NOMO-1 (cell line): ENCODE data around the gene TAOK3.

Experiments
- DNase-seq, 2 experiments: peaks; one replicate each; lab custom pipeline; 2025; ENCODE audit not compliant: unreplicated experiment in 2 of 2; lab: John Stamatoyannopoulos, UW

The TAOK3 gene

DNA sequence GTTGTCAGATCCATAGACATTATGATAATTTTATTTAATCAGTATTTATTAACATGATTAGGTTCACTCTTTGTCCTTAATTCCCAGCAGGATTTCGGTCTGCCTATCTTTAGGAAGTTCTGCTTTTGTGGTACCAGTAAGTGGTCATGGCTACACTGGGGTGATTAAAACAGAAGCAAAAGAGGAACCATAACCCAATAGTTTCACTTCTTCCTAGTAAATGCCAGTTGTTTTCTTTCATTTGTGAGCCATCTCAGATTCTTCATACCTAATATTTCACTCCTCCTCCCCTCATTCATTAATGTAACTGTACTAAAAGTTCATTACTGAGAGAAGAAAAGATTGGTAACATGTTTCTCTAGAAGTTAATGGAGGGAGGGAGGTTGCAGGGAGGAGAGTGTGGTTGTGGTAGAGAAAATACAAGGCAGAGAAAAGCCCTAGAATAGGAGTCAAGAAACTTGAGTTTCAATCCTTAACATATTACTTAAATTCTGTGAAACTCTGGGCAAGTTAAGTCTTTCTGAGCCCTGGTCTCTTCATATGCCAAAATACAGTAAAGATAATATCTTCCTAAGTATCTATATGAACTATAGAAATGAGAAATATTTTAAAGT lies 135.5 kb downstream of the TAOK3 start:
- peak; percentile 67 to 96 for DNase-seq

DNA sequence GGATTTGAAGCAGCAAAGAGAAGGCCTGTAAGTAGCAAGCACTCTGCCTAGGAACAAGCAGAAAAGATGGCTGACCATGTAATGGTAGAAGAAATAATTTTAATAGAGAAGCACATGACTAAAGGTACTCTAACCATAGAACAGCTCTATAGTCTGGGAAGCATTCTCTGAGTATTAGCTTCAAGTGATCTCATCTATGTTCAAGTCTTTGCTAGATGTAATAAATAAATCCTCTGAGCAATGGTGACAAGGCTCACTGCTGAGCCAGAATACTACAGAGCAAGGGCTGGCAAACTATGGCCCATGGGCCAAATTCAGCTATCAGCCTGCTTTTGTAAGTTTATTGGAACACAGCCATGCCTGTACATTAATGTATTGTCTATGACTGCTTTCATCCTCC lies 152.0 kb downstream of the TAOK3 start:
- DNase-seq: no peak

DNA sequence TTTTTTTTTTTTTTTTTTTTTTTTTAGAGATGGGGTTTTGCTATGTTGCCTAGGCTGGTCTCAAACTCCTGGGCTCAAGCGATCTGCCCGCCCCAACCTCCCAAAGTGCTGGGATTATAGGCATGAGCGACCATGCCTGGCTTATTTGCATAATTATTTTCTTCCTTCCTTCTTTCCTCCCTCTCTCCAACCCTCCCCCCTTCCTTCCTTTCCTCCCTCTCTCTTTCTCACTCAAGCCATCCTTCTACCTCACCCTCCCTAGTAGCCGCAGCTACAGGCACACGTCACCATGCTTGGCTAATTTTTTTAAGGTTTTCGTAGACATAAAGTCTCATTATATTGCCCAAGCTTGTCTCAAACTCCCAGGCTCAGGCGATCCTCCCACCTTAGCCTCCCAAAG lies 152.9 kb downstream of the TAOK3 start:
- DNase-seq: no peak

DNA sequence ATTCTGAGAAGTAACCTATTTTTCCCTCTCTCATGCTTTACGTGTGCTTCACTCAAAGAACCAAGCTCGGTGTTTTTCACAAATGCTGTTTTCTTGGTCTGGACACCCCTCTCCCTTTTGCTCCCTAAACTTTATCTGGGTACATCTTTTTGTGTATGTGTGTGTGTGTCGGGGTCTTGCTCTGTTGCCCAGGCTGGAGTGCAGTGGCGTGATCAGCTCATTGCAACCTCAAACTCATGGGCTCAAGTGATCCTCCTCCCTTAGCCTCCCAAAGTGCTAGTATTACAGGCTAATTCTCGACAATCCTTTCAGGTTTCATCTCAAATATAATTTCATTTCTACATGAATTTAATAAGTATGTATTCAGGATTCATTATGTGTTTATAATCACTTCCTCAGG lies 153.6 kb downstream of the TAOK3 start:
- DNase-seq: no peak

DNA sequence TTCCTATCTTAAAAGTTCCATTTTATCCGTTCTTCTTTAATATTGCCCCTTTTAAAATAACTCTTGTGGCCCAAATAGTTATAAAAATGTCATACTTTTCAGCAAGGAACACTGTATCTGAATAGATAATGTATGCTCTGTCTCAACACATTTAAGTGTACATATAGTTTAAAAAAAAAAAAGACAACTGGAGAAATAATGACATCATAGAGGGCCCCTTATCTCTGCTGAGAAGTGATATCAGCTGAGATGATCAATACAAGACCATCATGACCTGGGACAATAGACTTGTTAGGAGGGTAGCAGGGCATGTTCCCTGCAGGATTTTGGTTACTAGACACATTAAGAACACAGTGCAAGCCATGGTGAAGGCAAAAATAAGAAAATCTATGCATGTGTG lies 159.3 kb downstream of the TAOK3 start:
- DNase-seq: no peak

DNA sequence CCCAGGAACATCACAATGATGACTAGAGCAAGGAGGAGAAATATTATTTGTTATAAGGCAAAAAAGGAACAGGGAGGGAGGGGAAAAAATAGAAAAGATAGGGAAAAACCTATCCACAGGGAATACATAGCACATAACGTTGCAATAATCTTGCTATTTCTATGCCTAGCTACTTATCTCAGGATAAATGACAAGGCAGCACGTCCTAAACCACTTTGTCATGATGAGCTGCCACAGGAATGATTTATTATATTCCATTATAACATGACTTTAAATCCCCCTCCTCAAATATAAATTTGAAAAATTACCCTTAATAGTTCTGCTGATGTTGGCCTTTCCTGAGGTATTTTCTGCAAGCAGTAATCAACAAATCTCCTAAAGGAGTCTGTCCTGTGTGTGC lies 160.1 kb downstream of the TAOK3 start:
- no peak for DNase-seq

DNA sequence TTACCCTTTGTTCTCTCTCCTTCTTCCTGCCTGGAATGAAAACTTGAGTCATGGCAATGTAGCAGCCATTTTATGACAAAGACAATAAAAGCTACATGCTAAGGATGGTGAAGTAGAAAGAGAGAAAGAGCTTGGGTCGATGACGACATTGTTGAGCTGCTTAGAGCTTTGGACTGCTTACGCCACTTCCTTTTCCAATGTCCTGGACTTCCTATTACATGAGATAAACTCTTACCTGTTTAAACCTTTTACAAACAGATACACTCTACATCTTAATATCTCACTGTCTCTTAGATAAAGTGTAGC lies 166.6 kb downstream of the TAOK3 start:
- DNase-seq: peak in 1 of 2 experiments; percentile 9

DNA sequence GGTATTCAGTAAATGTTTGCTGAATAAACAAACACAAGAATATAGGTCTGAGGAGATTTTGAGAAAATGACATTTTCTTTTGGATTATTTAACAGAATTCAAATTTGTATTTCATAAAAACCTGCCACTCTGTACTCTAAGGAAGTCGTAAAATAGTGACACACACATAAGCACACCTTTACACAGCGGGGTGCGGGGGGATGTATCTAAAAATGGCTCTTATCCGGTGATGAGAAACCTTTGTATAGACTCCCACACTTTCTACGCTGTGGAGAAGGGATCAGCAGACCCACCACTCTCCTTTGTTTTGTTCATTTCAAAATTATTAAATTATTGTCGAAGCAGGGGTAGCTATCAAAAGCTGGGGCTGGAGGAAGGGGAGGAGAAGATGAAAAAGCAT lies 178.7 kb downstream of the TAOK3 start:
- no peak for DNase-seq

DNA sequence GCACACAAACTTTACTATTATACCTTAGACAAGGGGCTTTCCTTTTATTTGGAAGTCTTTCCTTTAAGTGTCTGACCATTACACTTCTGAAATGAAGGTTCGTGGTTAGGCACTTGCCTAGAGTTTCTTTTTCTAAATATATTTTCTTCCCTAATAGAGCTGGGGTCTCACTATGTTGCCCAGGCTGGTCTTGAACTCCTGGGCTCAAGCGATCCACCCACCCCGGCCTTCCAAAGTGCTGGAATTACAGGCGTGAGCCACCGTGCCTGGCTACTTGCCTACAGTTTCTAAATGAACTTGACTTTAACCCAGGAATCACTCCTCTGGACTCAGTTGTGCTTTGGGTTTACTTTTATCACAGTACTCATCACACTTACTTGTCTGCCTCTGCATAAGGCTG lies 179.2 kb downstream of the TAOK3 start:
- DNase-seq: no peak

DNA sequence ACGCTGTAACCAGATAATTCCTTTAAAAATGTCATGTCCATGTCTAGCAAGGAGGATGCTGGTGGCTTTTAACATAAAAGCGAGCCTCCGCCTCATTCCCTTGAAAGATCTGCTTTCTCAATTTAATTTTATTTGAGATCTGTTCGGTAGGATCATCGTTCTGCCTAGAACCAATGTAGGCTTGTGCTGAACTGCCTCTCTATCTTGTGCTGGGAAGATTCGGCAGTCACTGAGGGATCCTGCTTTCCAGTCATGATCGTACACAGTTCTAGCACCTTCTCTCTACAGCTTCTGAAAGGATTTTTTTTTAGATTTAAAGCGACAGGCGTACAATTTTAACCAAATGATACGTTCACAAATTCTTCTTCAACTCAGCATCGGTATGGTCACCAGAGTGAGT lies 182.4 kb downstream of the TAOK3 start:
- DNase-seq: no peak

DNA sequence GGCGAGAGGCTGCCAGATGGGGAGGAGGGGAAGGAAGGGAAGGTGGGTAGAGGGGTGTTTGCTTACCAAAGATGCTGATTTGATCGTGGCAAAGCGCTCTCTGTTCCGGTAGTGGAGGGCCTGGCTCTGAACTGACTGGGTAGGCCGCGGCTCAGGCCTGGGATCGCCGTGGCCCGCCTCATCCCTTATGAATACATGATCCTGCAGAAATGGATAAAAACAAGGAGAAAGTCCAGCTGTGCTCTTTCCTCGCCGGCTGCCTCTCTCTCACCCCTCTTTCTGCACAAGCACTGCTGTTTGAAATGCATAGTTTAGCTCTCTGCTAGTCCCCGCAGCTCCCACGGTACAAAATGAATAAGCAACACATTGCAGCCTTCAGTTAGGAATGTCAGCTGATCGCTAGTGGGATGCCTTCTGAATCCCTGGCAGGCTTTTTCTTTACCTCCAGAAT lies 182.9 kb downstream of the TAOK3 start:
- no peak for DNase-seq

DNA sequence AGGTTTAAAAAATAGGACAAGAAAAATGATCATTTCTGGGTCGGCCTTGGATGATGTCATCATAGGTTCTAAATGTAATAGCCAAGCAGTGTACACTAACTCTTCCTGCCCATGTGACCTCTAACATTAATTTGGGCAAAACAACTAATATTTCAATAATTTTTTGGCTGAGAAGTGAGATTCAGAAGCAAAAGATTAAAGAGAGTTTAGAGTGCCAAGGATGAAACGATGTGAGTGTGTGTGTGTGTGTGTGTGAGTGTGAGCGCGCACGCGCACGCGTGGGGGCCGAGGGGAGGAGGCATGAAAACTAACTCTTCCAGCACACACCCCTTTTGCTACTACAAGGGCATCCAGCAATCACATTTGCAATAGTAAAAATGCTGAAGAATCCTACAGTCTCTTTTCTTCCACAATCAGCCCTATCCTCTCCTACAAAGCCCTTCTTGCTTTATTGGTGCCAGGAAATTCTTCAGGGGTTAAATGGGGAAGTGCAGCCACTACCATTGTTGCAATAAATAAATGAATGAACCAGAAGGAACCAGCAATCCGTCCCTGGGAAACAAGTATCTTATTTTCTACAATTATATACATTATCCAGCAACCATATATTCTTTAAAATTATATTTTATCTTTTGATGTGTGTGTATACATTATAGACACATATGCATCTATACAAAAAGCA lies 183.9 kb downstream of the TAOK3 start:
- no peak for DNase-seq

DNA sequence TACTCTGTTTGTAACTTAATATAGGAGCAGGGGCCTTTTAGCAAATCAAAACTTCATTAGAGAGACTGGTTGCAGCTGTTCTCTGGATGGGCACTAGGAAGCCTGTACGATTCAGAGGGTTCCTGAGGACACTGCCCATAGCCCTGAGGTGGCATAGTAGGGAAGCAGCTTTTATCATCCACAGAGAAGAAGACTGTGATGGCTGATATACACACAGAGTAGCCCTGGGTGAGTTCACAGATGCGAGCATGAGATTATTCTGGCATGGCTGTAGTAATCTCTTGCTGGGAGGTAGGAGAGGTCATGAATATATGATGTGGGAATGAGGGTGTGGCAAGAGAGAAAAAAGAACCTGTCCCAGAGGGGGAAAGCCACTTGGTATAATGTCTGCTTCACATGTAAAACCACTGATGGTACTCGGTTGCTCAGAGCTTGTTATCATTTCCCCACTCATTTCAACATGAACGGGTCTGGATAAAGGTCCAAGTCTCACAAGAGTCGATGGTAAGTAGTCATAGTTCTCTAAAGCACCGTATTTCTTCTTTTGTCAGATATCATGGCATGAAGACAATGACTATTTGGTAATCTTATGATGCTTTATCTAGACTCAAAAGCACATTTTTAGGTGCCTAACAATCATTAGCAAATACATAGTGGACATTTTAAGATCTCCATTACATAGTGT lies 184.8 kb downstream of the TAOK3 start:
- no peak for DNase-seq

DNA sequence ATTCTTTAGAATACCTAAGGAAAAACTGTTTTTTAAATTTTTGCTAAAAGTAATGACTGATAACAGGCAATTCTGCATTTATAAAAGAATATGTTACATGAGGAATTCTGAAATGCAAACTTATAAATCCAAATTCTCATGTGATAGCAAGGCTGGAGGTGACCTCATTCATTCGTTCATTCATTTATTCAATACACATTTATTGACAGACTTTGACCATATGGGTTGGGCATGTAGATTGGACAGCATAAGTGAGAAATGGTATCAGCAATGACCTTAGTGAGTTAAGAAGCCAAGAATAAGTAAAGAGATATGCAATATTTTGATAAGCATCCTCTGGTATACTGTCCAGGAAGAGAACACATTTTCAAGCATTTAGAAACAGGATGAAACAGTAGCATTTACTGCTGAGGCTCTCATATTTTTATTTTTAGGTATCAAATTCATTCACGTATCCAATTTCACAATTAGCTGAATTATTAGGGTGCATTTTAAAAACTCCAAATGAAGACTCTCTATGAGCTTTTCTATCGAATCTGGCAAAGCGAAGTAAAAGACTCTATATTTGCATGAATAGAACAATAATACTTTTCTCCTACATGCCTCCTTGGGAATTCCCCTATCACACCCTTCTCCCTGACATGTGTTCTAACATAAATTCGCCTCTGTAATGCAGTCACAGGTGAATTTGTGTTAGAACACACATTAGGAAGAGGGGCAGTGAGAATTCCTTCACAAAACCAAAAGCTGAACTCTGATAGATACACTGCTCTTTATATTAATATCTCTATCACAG lies 186.9 kb downstream of the TAOK3 start:
- no peak for DNase-seq

DNA sequence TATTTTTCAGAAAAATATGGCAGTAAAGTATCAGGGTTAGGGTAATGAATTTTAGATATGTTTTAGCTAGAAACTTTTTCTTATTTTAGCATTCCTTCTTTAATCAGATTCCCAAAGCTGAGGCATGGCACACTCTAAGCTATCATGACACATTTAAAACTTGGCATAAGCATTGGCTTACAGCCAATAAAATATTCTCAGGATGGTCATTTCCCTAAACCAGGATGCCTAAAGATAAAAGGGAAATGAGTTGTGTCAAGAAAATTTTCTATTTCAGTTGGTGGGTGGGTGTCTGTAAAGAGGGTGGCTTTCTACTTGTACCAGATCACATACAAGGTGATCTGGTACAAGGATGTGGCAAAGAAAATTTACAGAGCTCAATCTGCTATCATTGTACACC lies 189.0 kb downstream of the TAOK3 start:
- no peak for DNase-seq

DNA sequence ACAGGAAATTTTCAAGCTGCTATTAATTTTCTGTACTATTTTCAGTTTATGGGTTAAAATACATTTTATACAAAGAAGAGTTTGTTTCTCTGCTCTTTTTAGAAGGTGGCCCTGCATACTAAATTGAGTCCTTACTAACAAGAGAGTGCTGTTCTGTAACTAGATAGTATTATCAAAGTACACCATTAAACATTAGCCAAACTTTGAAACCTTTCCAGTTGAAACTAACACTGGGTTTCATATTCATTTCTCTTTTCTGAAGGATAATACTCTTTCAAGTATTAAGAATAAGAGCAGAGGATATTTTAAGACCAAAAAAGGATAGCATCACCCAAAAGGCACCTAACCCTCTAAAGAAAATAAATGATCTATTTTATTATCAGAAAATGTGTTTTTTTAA lies 189.6 kb downstream of the TAOK3 start:
- DNase-seq: no peak

DNA sequence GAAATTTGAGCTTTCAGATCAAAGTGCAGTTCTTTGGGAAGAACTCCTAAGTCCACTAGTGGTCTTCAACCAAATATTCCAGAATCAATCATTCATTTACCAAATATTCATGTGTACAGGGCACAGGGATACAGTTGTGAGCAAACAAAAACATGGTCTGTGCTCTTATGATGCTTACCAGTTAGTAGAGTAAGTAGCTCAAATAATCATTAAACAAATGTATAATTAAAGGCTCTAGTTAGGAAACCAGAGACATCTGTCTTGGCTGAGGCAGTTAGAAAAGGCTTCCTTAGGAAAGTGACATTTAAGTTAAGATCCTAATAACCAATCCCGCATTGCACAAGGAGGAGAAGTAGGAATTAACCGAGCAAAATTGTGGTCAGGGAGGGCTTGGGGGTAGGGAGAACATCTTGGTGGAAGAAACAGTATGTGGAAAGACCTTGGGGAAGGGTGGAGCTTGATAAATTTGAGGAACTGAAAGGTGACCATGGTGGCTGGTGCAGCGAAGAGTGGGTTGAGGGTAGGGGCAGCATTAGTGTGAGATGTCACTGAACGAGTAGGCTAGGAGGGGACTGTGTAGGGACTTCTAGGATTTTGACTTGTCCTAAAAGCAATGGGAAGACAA lies 196.8 kb downstream of the TAOK3 start:
- peak; percentile 86 to 91 for DNase-seq

DNA sequence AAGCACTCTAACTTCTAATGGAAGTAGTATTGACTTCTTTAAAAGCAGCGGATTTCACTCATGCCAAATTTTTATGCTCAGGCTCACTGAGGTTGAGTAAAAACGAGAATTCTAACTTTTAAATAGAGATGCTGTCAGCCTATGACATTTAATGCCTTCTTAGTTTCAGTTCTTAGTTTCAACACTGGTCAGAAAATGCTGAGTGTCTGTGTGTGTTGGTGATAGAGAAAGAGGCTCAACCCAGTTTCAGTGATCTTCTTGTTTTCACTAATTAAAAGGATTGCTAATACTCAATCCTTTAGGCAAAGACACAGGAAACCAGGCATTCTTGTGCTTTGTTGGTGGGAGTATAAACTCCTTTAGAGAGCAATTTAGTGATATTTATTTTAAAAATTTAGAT lies 205.8 kb downstream of the TAOK3 start:
- DNase-seq: no peak

DNA sequence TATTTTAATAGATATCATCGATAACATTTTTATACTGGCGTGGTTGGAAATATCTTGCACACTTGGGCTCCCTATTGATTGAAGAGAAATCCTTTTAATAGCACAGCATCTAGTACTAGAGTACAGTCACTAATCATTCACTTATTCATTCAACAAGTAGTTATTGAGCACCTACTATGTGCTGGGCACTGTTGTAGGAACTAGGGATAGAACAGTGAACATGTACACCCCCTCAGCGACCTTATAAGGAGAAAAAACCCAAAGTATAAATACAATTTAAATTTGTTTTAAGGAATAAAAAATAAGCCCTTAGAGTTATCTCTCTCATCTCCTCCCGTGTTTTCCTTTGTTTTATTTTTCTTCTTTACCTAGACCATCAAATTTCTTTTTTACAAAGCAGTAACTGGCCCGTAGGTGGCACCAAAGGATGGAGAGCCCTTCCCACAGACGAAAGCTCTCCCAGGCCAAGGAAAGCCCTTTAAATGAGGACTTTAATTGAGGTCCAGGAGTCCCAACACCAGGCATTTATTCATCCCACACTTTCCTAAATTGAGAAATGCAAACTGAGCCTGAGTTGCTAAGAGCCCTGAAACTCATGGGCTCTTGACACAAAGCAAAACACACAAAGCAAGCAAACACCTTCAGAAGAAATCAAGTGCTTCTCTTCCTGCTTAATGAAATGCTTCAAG lies 207.8 kb downstream of the TAOK3 start:
- no peak for DNase-seq

DNA sequence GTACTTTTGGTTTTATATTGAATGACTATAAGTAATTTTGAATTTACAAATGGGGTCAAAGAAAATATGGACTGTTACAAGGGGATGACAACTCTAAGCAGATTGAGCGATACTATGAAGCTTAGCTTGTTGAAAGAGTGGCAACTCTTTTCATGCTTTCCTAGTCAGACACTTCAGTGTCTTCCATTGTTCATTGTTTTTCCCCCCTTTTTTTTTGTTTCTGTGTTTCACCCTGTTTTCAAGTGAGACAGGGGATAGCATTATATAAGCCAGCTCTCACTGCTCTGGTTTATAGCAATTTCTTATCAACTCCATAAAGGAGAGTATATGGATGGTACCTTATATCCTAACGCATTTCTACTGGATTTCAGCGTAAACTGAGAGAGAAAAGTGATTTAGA lies 212.2 kb downstream of the TAOK3 start:
- no peak for DNase-seq

DNA sequence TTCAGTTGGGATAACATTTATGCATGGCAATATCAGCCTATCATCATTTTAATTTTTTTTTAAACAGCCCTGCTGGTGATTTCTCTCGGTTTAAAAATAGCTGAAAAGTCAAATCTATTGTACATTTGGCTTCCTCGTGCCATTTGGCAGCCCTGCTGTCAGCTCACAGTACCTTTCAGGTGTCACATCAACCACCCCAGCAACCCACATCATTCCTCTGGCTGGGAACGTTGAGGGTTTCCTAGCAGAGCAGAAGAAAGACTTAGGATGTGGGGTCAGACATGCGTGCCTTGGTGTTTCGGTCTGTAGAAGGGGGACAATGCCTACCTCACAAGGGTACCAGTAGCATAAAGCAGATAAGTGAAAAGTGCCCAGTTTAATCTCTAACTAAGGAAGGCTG lies 221.0 kb downstream of the TAOK3 start:
- DNase-seq: no peak
